Keratinocyte (primary cell): ENCODE data around the gene IPO8. TPM values are rescaled to one million over a fixed set of nuclear protein-coding genes. Genes with fewer than 3 reads are reported as not detected.

Experiments
- DNase-seq: peaks from one replicate; pipeline ENCODE4 v3.0.0-alpha.2; 2011; ENCODE audit warnings: low read depth, missing footprints, low spot score
- FAIRE-seq: peaks from 2 replicates; lab custom pipeline; 2011; peaks lifted over from hg19 to GRCh38; lab: Jason Lieb, UNC
- H2AFZ ChIP-seq: 2 replicates; pipeline ENCODE4 v1.6.0; 2012; ENCODE audit warnings: low read length, control low read depth, inconsistent platforms; ENCODE audit not compliant: control insufficient read depth
- H3K27ac ChIP-seq: 2 replicates; pipeline ENCODE4 v1.5.1; 2011; ENCODE audit warnings: low read length; ENCODE audit not compliant: control insufficient read depth, insufficient read depth
- H3K27me3 ChIP-seq: 3 replicates; pipeline ENCODE4 v1.6.0; 2011; ENCODE audit warnings: low read length; ENCODE audit not compliant: control insufficient read depth, insufficient read depth; ENCODE audit errors: extremely low read depth
- H3K36me3 ChIP-seq, 2 experiments: 2 replicates in 1 of 2; 3 replicates in 1 of 2; pipeline ENCODE4 v1.5.1; 2011; ENCODE audit warnings: low read length in 2 of 2, mild to moderate bottlenecking in 1 of 2; ENCODE audit not compliant: control insufficient read depth in 2 of 2, insufficient read depth in 2 of 2; ENCODE audit errors: extremely low read depth in 1 of 2
- H3K4me1 ChIP-seq: 3 replicates; pipeline ENCODE4 v1.5.1; 2011; ENCODE audit warnings: low read length; ENCODE audit not compliant: control insufficient read depth, insufficient read depth; ENCODE audit errors: extremely low read depth
- H3K4me2 ChIP-seq: 3 replicates; pipeline ENCODE4 v1.6.0; 2011; ENCODE audit warnings: low read depth, low read length; ENCODE audit not compliant: control insufficient read depth, insufficient read depth; ENCODE audit errors: extremely low read depth
- H3K4me3 ChIP-seq, 3 experiments: fragments of 200-600 bp in 1 of 3; sonication (generic) in 1 of 3; 2 replicates in 2 of 3; 3 replicates in 1 of 3; pipeline ENCODE4 v1.5.1; 2011 to 2016; ENCODE audit warnings: low read length in 3 of 3, mild to moderate bottlenecking in 3 of 3, control low read depth in 2 of 3, inconsistent platforms in 1 of 3, low read depth in 1 of 3, mixed read lengths in 1 of 3, mixed run types in 1 of 3, moderate library complexity in 1 of 3; ENCODE audit not compliant: control insufficient read depth in 2 of 3, insufficient read depth in 2 of 3; ENCODE audit errors: extremely low read depth in 1 of 3
- H3K79me2 ChIP-seq: 2 replicates; pipeline ENCODE4 v1.6.0; 2012; ENCODE audit warnings: low read length; ENCODE audit not compliant: control insufficient read depth, insufficient read depth
- H3K9ac ChIP-seq: 3 replicates; pipeline ENCODE4 v1.6.0; 2011; ENCODE audit warnings: low read length; ENCODE audit not compliant: control insufficient read depth, insufficient read depth; ENCODE audit errors: extremely low read depth
- H3K9me1 ChIP-seq: 3 replicates; pipeline ENCODE4 v1.6.0; 2011; ENCODE audit warnings: low read length; ENCODE audit not compliant: control insufficient read depth, insufficient read depth; ENCODE audit errors: extremely low read depth
- H3K9me3 ChIP-seq: 2 replicates; pipeline ENCODE4 v1.5.1; 2012; ENCODE audit warnings: low read depth, low read length; ENCODE audit not compliant: control insufficient read depth
- H4K20me1 ChIP-seq: 3 replicates; pipeline ENCODE4 v1.6.0; 2011; ENCODE audit warnings: low read length; ENCODE audit not compliant: control insufficient read depth, insufficient read depth; ENCODE audit errors: extremely low read depth
- EZH2 ChIP-seq: IDR thresholded peaks from one replicate; pipeline ENCODE4 v1.6.1; 2012; ENCODE audit warnings: inconsistent platforms, mild to moderate bottlenecking, low read length, moderate library complexity
- dilution Hi-C: fragments of 300-500 bp; cut with MboI; formaldehyde crosslinking; loops from one replicate; pipeline ENCODE4 v1.7.0; 2020; ENCODE audit warnings: low sequenced_read_pairs; ENCODE audit not compliant: extremely low pct_ligation_motif_present
- polyA plus RNA-seq, 5 experiments: library from polyadenylated mRNA; depleted of rRNA in 3 of 5; stranded (reverse) in 3 of 5; stranded (forward) in 1 of 5; unstranded in 1 of 5; fragments of >200 nt; gene quantifications; 1 replicate in 1 of 5; 2 replicates in 3 of 5; 3 replicates in 1 of 5; pipeline versions ENCODE4 v1.2.1 to v1.2.3, GENCODE V29; 2011 to 2012; ENCODE audit warnings: missing spikeins in 2 of 5, low read depth in 1 of 5, low replicate concordance in 1 of 5
- TF ChIP-seq, protein P1 (sequence below), 3 experiments: IDR thresholded peaks in 1 of 3; conservative IDR thresholded peaks in 1 of 3; optimal IDR thresholded peaks in 1 of 3; 2 replicates in 2 of 3; 3 replicates in 1 of 3; pipeline versions ENCODE3 to v1.5.1; 2011; ENCODE audit warnings: low read length in 3 of 3, mild to moderate bottlenecking in 3 of 3, moderate library complexity in 2 of 3, control low read depth in 1 of 3, inconsistent platforms in 1 of 3; ENCODE audit not compliant: insufficient read depth in 2 of 3; ENCODE audit errors: extremely low read depth in 1 of 3

IPO8 gene
- polyA plus RNA-seq, 1 donor (not counting 4 experiments of a cell fraction or from before 2014, with no cell fraction given): 18.8 TPM

DNA sequence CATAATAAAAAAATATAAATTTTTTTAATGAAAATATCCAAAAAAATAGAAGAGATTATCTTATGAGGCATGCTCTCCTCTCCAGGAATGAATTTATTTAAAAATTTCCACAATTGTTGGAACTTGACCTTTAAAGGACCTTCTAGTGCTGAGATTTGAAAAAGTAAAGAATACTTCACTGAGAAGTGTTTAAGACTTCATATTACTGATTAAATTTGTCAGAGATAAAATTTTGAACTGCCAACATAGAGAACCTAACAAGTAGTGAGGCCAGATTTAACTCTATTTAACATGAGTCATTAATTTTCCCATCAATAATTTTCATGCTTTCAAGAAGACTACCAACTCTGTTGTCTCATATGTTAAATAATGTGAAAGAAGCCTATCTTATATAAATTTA, 44.6 kb upstream of the IPO8 start:
- no peaks in the 10 kb centered on the region for H3K27me3 ChIP-seq
- H2AFZ ChIP-seq: no peak overlapping the region
- DNase-seq (no peak), FAIRE-seq (no peak)
- H3K79me2 ChIP-seq: peaks cover 25% of the 10 kb centered on the region
- H3K36me3 ChIP-seq: peaks cover 2 to 13% of the 10 kb centered on the region in 2 experiments
- dilution Hi-C loops: no loop called here
- H3K9me3 ChIP-seq: no peaks in the 10 kb centered on the region
- H3K9me1 ChIP-seq: no peaks in the 10 kb centered on the region
- H3K4me3 ChIP-seq: no peak overlapping the region
- H3K4me2 ChIP-seq: no peak overlapping the region
- H3K9ac ChIP-seq: no peak overlapping the region
- no peak for TF ChIP-seq EZH2
- TF ChIP-seq, protein P1, sequence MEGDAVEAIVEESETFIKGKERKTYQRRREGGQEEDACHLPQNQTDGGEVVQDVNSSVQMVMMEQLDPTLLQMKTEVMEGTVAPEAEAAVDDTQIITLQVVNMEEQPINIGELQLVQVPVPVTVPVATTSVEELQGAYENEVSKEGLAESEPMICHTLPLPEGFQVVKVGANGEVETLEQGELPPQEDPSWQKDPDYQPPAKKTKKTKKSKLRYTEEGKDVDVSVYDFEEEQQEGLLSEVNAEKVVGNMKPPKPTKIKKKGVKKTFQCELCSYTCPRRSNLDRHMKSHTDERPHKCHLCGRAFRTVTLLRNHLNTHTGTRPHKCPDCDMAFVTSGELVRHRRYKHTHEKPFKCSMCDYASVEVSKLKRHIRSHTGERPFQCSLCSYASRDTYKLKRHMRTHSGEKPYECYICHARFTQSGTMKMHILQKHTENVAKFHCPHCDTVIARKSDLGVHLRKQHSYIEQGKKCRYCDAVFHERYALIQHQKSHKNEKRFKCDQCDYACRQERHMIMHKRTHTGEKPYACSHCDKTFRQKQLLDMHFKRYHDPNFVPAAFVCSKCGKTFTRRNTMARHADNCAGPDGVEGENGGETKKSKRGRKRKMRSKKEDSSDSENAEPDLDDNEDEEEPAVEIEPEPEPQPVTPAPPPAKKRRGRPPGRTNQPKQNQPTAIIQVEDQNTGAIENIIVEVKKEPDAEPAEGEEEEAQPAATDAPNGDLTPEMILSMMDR (optimal IDR thresholded peaks at IDR 0.05 in 1 of 3, IDR thresholded peaks at IDR 0.05 in 1 of 3, conservative IDR thresholded peaks at IDR 0.05 in 1 of 3; ENCODE audit: extremely low read depth in 1 of 3, insufficient read depth in 2 of 3, low read length in 3 of 3): no peak
- H3K4me1 ChIP-seq: peaks cover 3% of the 10 kb centered on the region
- H3K27ac ChIP-seq: no peak overlapping the region
- no peaks in the 10 kb centered on the region for H4K20me1 ChIP-seq

GRCh38 chr12:30739020-30739419, 43.4 kb upstream of the IPO8 start:
- no peak for FAIRE-seq

More at GRCh38 chr12:30739020-30739419, 43.4 kb upstream of the IPO8 start:
- dilution Hi-C loops: no loop called here
- Histone ChIP-seq H3K9me1 (no peaks in the 10 kb centered on the region), H3K27ac (no peak overlapping the region), H3K36me3 (peaks cover 2 to 18% of the 10 kb centered on the region in 2 experiments), H3K4me2 (no peak overlapping the region), H2AFZ (no peak overlapping the region), H3K9me3 (no peaks in the 10 kb centered on the region), H3K79me2 (peaks cover 18% of the 10 kb centered on the region), H3K4me3 (no peak overlapping the region), H3K9ac (no peak overlapping the region), H3K4me1 (peaks cover 3% of the 10 kb centered on the region), H4K20me1 (no peaks in the 10 kb centered on the region), H3K27me3 (no peaks in the 10 kb centered on the region)
- TF ChIP-seq, protein P1 (optimal IDR thresholded peaks at IDR 0.05 in 1 of 3, IDR thresholded peaks at IDR 0.05 in 1 of 3, conservative IDR thresholded peaks at IDR 0.05 in 1 of 3; ENCODE audit: extremely low read depth in 1 of 3, insufficient read depth in 2 of 3, low read length in 3 of 3): no peak
- TF ChIP-seq EZH2: no peak
- no peak for DNase-seq
